ENCODE measurements around the gene CADM2. TPM values are rescaled to one million over a fixed set of nuclear protein-coding genes. Genes with fewer than 3 reads are reported as not detected.

Gene CADM2
- total RNA-seq, 1 donor from 2014 or later: 4.4 TPM

- H3K9me3 Mint-ChIP-seq (ENCODE audit: low read depth): no peaks in the 10 kb centered on the region
- no peak for DNase-seq (ENCODE audit: low spot score, unreplicated experiment)
- H3K4me1 Mint-ChIP-seq (ENCODE audit: low read depth): no peaks in the 10 kb centered on the region
- no peak overlapping the region for H3K4me3 Mint-ChIP-seq (ENCODE audit: low read depth)
- no peaks in the 10 kb centered on the region for H3K36me3 Mint-ChIP-seq (ENCODE audit: insufficient read depth)
- no peaks in the 10 kb centered on the region for H3K27me3 Mint-ChIP-seq
- no peak for TF ChIP-seq CTCF (IDR thresholded peaks at IDR 0.05; ENCODE audit: unreplicated experiment)
- no peak overlapping the region for H3K27ac Mint-ChIP-seq
These were observed 230.9 kb downstream of the CADM2 start for GRCh38 chr3:85189731-85190130.

DNA sequence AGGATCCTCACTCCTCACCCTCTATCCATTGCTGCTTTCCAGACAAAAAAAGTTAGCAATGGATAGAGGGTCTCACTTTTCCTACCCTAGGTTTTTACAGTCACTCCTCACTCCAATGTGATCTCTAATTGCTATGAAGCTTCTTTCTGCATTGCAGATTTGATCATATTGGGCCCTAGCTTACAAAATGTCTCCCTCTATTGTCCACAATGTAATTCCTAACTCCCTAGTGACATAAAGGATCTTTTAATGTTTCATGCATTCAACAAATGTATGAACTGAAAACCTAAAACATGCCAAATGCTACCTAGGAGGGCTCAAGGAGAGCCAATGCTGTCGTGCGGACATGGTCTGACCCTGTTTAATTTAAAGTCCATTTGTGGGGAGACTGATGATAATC lies 234.8 kb downstream of the CADM2 start:
- H3K27me3 Mint-ChIP-seq: no peaks in the 10 kb centered on the region
- H3K4me3 Mint-ChIP-seq (ENCODE audit: low read depth): no peak overlapping the region
- no peaks in the 10 kb centered on the region for H3K9me3 Mint-ChIP-seq (ENCODE audit: low read depth)
- no peaks in the 10 kb centered on the region for H3K4me1 Mint-ChIP-seq (ENCODE audit: low read depth)
- DNase-seq (ENCODE audit: low spot score, unreplicated experiment): no peak
- TF ChIP-seq CTCF (IDR thresholded peaks at IDR 0.05; ENCODE audit: unreplicated experiment): no peak
- no peaks in the 10 kb centered on the region for H3K36me3 Mint-ChIP-seq (ENCODE audit: insufficient read depth)
- H3K27ac Mint-ChIP-seq: no peak overlapping the region

GRCh38 chr3:85208650-85209049 lies 249.9 kb downstream of the CADM2 start:
- TF ChIP-seq CTCF (IDR thresholded peaks at IDR 0.05; ENCODE audit: unreplicated experiment): no peak
- Mint-ChIP-seq H3K36me3 (ENCODE audit: insufficient read depth) (no peaks in the 10 kb centered on the region), H3K4me1 (ENCODE audit: low read depth) (peaks cover 9% of the 10 kb centered on the region), H3K9me3 (ENCODE audit: low read depth) (peaks cover 3% of the 10 kb centered on the region), H3K4me3 (ENCODE audit: low read depth) (no peak overlapping the region), H3K27me3 (no peaks in the 10 kb centered on the region), H3K27ac (no peak overlapping the region)
- DNase-seq (ENCODE audit: low spot score, unreplicated experiment): no peak

DNA sequence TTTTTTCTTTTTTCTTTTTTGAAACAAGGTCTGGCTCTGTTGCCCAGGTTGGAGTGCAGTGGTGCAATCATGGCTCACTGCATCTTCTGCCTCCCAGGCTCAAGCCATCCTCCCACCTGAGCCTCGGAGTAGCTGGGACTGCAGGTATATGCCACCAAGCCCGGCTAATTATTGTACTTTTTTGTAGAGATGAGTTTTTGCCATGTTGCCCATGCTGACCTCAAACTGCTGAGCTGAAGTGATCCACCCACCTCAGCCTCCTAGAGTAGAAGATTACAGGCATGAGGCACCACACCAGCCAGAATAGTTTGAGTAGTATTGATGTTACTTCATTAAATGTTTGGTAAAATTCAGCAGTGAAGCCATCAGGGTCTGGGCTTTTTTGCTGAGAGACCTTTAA lies 251.8 kb downstream of the CADM2 start:
- Mint-ChIP-seq H3K36me3 (ENCODE audit: insufficient read depth) (no peaks in the 10 kb centered on the region), H3K27me3 (no peaks in the 10 kb centered on the region), H3K9me3 (ENCODE audit: low read depth) (peaks cover 3% of the 10 kb centered on the region), H3K4me1 (ENCODE audit: low read depth) (peaks cover 9% of the 10 kb centered on the region), H3K27ac (no peak overlapping the region), H3K4me3 (ENCODE audit: low read depth) (no peak overlapping the region)
- DNase-seq (ENCODE audit: low spot score, unreplicated experiment): no peak
- TF ChIP-seq CTCF (IDR thresholded peaks at IDR 0.05; ENCODE audit: unreplicated experiment): no peak

- no peak for DNase-seq (ENCODE audit: low spot score, unreplicated experiment)
- no peak overlapping the region for H3K27ac Mint-ChIP-seq
- H3K9me3 Mint-ChIP-seq (ENCODE audit: low read depth): peaks cover 19% of the 10 kb centered on the region
- peaks cover 4% of the 10 kb centered on the region for H3K4me1 Mint-ChIP-seq (ENCODE audit: low read depth)
- H3K36me3 Mint-ChIP-seq (ENCODE audit: insufficient read depth): no peaks in the 10 kb centered on the region
- no peak for TF ChIP-seq CTCF (IDR thresholded peaks at IDR 0.05; ENCODE audit: unreplicated experiment)
- no peak overlapping the region for H3K4me3 Mint-ChIP-seq (ENCODE audit: low read depth)
- no peaks in the 10 kb centered on the region for H3K27me3 Mint-ChIP-seq
These were observed 270.2 kb downstream of the CADM2 start for GRCh38 chr3:85228966-85229365.
